Transverse colon (tissue), 4 donors: Measurements from ENCODE around the gene NME3.

Experiments used
- CTCF ChIP-seq, 5 experiments: fragments of 200-600 bp in 3 of 5; fragments of 450-650 bp in 2 of 5; sonication (generic) in 3 of 5; IDR thresholded peaks; 1 replicate in 2 of 5; 2 replicates in 3 of 5; pipeline ENCODE4 v1.5.1; 2016 to 2017; ENCODE audit warnings: antibody characterized with exemption in 5 of 5, inconsistent platforms in 3 of 5, mild to moderate bottlenecking in 2 of 5, moderate library complexity in 1 of 5
- EP300 ChIP-seq: sonication (generic); formaldehyde crosslinking; IDR thresholded peaks from one replicate; pipeline ENCODE4 v1.6.1; 2017; ENCODE audit warnings: antibody characterized with exemption, low read depth
- POLR2A ChIP-seq: fragments of 450-650 bp; IDR thresholded peaks from one replicate; pipeline ENCODE4 v1.6.1; 2016; ENCODE audit warnings: antibody characterized with exemption, mild to moderate bottlenecking, moderate library complexity
- POLR2AphosphoS5 ChIP-seq, 3 donors: sonication (generic); formaldehyde crosslinking; IDR thresholded peaks; one replicate each; pipeline ENCODE4 v1.6.1; 2016; ENCODE audit warnings: antibody characterized with exemption in 3 of 3

GRCh38 chr16:1760911-1761310 lies 10.4 kb downstream of the NME3 start:
- TF ChIP-seq EP300 (no peak), CTCF (IDR thresholded peaks at IDR 0.05) (no peak), POLR2A (no peak), POLR2AphosphoS5 (IDR thresholded peaks at IDR 0.05) (no peak)
